PFSK-1 (cell line): Measurements from ENCODE around the gene ARL11.

Experiments used
- POLR2AphosphoS5 ChIP-seq: IDR thresholded peaks from 2 replicates; pipeline ENCODE4 v1.6.1; 2012; ENCODE audit warnings: low read depth, mild to moderate bottlenecking, control low read depth, low read length, moderate library complexity
- TAF1 ChIP-seq: IDR thresholded peaks from 2 replicates; pipeline ENCODE4 v1.6.1; 2012; ENCODE audit warnings: low read length, control low read depth, borderline replicate concordance; ENCODE audit not compliant: insufficient read depth
- TF ChIP-seq, protein P1 (sequence below), 2 experiments: IDR thresholded peaks; 2 replicates each; pipeline versions ENCODE4 v1.6.1 to v1.8.0; 2011 to 2012; ENCODE audit warnings: low read depth in 2 of 2, low read length in 2 of 2, control low read depth in 1 of 2, inconsistent platforms in 1 of 2, mild to moderate bottlenecking in 1 of 2, moderate library complexity in 1 of 2; ENCODE audit not compliant: insufficient read depth in 1 of 2

DNA sequence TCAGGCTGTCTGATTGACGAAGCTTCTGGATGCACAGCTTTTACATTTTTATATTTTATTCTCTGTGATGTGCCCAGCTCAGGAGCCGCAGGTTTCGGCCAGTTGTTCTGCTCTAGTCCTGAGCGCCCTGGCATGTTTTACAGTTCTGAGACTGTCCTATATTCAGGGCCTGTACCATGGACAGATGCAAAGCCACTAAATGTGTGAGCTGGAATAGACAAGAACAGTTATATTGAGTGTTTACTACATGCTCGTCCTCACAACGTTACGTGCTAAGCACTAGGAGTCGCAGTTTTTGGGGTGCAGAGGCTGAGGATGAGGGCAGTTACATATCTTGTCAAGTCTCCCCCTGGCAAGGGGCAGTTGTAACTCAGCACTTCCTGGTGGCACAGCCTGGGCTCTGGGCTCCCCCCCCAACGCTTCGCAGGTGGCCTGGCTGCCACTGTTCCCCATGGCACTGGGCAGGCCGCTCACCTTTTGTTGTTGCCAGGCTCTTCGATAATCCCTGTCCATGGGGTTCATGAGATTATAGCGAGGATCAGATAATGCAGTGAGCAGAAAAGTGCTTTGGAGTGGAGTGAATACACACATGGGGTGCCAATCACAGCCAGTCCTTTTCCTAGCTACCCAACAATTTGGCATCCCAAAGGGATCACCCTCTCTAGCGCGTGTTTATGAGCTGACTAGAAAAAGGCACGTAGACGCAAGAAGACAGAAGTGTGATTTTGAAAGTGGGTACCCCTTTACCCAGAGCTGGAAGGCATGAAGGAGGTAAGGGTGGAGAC is 23.5 kb downstream of the ARL11 start:
- TF ChIP-seq POLR2AphosphoS5 (no peak), TAF1 (no peak)
- TF ChIP-seq, protein P1, sequence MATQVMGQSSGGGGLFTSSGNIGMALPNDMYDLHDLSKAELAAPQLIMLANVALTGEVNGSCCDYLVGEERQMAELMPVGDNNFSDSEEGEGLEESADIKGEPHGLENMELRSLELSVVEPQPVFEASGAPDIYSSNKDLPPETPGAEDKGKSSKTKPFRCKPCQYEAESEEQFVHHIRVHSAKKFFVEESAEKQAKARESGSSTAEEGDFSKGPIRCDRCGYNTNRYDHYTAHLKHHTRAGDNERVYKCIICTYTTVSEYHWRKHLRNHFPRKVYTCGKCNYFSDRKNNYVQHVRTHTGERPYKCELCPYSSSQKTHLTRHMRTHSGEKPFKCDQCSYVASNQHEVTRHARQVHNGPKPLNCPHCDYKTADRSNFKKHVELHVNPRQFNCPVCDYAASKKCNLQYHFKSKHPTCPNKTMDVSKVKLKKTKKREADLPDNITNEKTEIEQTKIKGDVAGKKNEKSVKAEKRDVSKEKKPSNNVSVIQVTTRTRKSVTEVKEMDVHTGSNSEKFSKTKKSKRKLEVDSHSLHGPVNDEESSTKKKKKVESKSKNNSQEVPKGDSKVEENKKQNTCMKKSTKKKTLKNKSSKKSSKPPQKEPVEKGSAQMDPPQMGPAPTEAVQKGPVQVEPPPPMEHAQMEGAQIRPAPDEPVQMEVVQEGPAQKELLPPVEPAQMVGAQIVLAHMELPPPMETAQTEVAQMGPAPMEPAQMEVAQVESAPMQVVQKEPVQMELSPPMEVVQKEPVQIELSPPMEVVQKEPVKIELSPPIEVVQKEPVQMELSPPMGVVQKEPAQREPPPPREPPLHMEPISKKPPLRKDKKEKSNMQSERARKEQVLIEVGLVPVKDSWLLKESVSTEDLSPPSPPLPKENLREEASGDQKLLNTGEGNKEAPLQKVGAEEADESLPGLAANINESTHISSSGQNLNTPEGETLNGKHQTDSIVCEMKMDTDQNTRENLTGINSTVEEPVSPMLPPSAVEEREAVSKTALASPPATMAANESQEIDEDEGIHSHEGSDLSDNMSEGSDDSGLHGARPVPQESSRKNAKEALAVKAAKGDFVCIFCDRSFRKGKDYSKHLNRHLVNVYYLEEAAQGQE (IDR thresholded peaks at IDR 0.05; ENCODE audit: insufficient read depth in 1 of 2, low read depth in 2 of 2, low read length in 2 of 2), result no peak
